Endothelial cell of hepatic sinusoid (primary cell): Measurements from ENCODE around the gene TSPAN33.
"Not testable (repeated sequence)": the region's sequence is repeated elsewhere in the genome, so short reads cannot be mapped to it uniquely, and the experiment has no call there.

Experiments used
- in situ Hi-C: cut with HindIII; loops from 2 replicates; pipeline ENCODE4 v1.10.0; 2017; ENCODE audit warnings: low sequenced_read_pairs

Gene TSPAN33

GRCh38 chr7:129205126-129205818, 60.8 kb downstream of the TSPAN33 start:
- in situ Hi-C loops = no loop called here

- in situ Hi-C loops = no loop called here
Observed at GRCh38 chr7:129205987-129206785, 61.7 kb downstream of the TSPAN33 start.

GRCh38 chr7:129208667-129209066, 64.2 kb downstream of the TSPAN33 start:
- in situ Hi-C loops = no loop called here

GRCh38 chr7:129209067-129209926, 64.8 kb downstream of the TSPAN33 start:
- in situ Hi-C loops = no loop called here

GRCh38 chr7:129210256-129210988, 65.9 kb downstream of the TSPAN33 start:
- in situ Hi-C loops = loop anchor here (5.0 kb wide), 2 partner anchors 47 to 87 kb away; no protein-coding TSS in a partner anchor

GRCh38 chr7:129210989-129211312, 66.4 kb downstream of the TSPAN33 start:
- in situ Hi-C loops = loop anchor here (5.0 kb wide), 2 partner anchors 46 to 86 kb away; no protein-coding TSS in a partner anchor

- in situ Hi-C loops = loop anchor here (5.0 kb wide), 2 partner anchors 45 to 85 kb away; no protein-coding TSS in a partner anchor
Observed at GRCh38 chr7:129212126-129212525, 67.6 kb downstream of the TSPAN33 start.

GRCh38 chr7:129212596-129212995, 68.1 kb downstream of the TSPAN33 start:
- in situ Hi-C loops = loop anchor here (5.0 kb wide), 2 partner anchors 45 to 85 kb away; no protein-coding TSS in a partner anchor

GRCh38 chr7:129213828-129214227, 69.3 kb downstream of the TSPAN33 start:
- in situ Hi-C loops = loop anchor here (5.0 kb wide), 2 partner anchors 43 to 83 kb away; no protein-coding TSS in a partner anchor

GRCh38 chr7:129215691-129216090, 71.2 kb downstream of the TSPAN33 start:
- in situ Hi-C loops = not testable (repeated sequence)

- in situ Hi-C loops = not testable (repeated sequence)
Observed at GRCh38 chr7:129216101-129216715, 71.7 kb downstream of the TSPAN33 start.

GRCh38 chr7:129216821-129217416, 72.4 kb downstream of the TSPAN33 start:
- in situ Hi-C loops = not testable (repeated sequence)

- in situ Hi-C loops = no loop called here
Observed at GRCh38 chr7:129218514-129219062, 74.1 kb downstream of the TSPAN33 start.

GRCh38 chr7:129219166-129219565, 74.7 kb downstream of the TSPAN33 start:
- in situ Hi-C loops = not testable (repeated sequence)
